ENCODE data around the gene SAMMSON. TPM values are rescaled to one million over a fixed set of nuclear protein-coding genes. Genes with fewer than 3 reads are reported as not detected.

Gene SAMMSON
- total and polyA plus RNA-seq, 9 of the 15 experiments (the other 6 are each of a cell fraction or from before 2014, with no cell fraction given), result 0.65 to 4.4 (median 1.9) TPM

DNA sequence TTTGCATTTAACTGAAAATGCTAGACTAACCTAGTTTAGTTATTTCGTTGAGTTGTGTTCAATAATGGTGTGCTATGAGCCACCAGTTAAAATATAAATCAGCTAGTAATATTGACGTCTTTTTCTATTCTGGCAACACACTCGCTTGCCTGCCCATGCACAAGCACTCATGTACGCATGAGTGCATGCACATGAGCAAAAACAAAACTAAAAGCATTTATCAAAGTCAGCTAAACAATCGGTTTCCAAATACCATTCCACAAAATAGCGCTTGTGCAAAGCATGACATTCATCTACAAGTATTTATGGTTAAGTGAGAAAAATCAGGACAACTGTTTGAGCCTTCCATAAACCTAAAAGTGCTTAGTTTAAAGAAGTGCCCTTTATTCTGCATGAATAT is 13.1 kb upstream of the SAMMSON start (continued):
- TF ChIP-seq, protein P1, sequence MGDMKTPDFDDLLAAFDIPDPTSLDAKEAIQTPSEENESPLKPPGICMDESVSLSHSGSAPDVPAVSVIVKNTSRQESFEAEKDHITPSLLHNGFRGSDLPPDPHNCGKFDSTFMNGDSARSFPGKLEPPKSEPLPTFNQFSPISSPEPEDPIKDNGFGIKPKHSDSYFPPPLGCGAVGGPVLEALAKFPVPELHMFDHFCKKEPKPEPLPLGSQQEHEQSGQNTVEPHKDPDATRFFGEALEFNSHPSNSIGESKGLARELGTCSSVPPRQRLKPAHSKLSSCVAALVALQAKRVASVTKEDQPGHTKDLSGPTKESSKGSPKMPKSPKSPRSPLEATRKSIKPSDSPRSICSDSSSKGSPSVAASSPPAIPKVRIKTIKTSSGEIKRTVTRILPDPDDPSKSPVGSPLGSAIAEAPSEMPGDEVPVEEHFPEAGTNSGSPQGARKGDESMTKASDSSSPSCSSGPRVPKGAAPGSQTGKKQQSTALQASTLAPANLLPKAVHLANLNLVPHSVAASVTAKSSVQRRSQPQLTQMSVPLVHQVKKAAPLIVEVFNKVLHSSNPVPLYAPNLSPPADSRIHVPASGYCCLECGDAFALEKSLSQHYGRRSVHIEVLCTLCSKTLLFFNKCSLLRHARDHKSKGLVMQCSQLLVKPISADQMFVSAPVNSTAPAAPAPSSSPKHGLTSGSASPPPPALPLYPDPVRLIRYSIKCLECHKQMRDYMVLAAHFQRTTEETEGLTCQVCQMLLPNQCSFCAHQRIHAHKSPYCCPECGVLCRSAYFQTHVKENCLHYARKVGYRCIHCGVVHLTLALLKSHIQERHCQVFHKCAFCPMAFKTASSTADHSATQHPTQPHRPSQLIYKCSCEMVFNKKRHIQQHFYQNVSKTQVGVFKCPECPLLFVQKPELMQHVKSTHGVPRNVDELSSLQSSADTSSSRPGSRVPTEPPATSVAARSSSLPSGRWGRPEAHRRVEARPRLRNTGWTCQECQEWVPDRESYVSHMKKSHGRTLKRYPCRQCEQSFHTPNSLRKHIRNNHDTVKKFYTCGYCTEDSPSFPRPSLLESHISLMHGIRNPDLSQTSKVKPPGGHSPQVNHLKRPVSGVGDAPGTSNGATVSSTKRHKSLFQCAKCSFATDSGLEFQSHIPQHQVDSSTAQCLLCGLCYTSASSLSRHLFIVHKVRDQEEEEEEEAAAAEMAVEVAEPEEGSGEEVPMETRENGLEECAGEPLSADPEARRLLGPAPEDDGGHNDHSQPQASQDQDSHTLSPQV (IDR thresholded peaks at IDR 0.05), result no peak
- no peak for TF ChIP-seq TEAD2 (tag; IDR thresholded peaks at IDR 0.05)
- no peak for TF ChIP-seq SMARCC2 (IDR thresholded peaks at IDR 0.05; ENCODE audit: low read depth)
- TF ChIP-seq NFE2L1 (tag; IDR thresholded peaks at IDR 0.05; ENCODE audit: borderline replicate concordance, low read depth), result no peak
- TF ChIP-seq POLR2B (IDR thresholded peaks at IDR 0.05; ENCODE audit: low read depth, partially characterized antibody), result no peak

DNA sequence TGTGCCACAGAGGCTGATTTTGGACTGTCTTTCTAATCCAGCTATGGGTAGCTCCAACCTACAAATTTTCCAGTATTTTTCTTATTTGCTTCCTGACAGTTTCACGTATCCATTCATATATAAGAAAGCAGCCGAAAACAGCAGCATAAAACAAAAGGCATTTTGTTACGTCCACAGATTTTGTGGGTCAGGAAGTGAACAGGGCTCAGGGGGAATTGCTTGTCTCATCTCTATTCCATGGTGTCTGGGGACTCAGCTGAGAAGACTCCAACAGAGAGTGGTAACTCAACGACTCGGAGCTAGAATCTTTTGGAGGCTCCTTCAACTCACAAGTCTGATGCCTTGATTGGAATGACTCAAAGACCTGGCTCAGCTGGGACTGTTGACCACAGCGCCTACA is 11.7 kb upstream of the SAMMSON start:
- intact Hi-C loops (cut with micrococcal nuclease), result no loop called here

More for the DNA sequence above, 11.7 kb upstream of the SAMMSON start:
- Histone ChIP-seq H3K27me3 (ENCODE audit: control insufficient read depth in 2 of 2, insufficient read depth in 2 of 2, low read length in 2 of 2) (peaks cover 5 to 11% of the 10 kb centered on the region in 2 experiments; a peak in 4 of 5 replicates), H3K9me1 (ENCODE audit: control insufficient read depth, insufficient read depth, low read length) (no peaks in the 10 kb centered on the region), H3K27ac (ENCODE audit: extremely low read depth, low read depth, low read length) (no peak overlapping the region), H3K79me2 (ENCODE audit: control insufficient read depth, insufficient read depth, low read length) (no peaks in the 10 kb centered on the region), H3K4me3 (no peak overlapping the region), H3K9ac (ENCODE audit: insufficient read depth in 1 of 2, low read depth in 2 of 2, low read length in 2 of 2) (no peak overlapping the region), H3K4me1 (replicated peaks in 1 of 2; ENCODE audit: control insufficient read depth in 2 of 2, insufficient read depth in 2 of 2, low read length in 2 of 2) (no peaks in the 10 kb centered on the region; a peak in 1 of 5 replicates), H3K9me3 (replicated peaks; ENCODE audit: control insufficient read depth, insufficient read depth, low read depth, low read length) (no peaks in the 10 kb centered on the region), H3K36me3 (ENCODE audit: control insufficient read depth, insufficient read depth, low read length) (no peaks in the 10 kb centered on the region), H4K20me1 (replicated peaks; ENCODE audit: control insufficient read depth, insufficient read depth, low read length) (no peaks in the 10 kb centered on the region), H2AFZ (ENCODE audit: low read depth, low read length) (no peak overlapping the region), H3K4me2 (ENCODE audit: insufficient read depth, low read length) (no peak overlapping the region)
- DNase-seq (ENCODE audit: extremely low read depth in 1 of 4, low spot score in 3 of 4) (no peak), ATAC-seq (no peak), FAIRE-seq (no peak)
- ChIA-PET POLR2A (no interaction called here), CTCF (ENCODE audit: low intra/inter-chr PET ratio) (no interaction called here)
- WGBS (ENCODE audit: insufficient coverage, low coverage, missing lambda C conversion rate), result 5% methylated on average over 6 of the region's 6 CpGs
- TF ChIP-seq, protein P2, sequence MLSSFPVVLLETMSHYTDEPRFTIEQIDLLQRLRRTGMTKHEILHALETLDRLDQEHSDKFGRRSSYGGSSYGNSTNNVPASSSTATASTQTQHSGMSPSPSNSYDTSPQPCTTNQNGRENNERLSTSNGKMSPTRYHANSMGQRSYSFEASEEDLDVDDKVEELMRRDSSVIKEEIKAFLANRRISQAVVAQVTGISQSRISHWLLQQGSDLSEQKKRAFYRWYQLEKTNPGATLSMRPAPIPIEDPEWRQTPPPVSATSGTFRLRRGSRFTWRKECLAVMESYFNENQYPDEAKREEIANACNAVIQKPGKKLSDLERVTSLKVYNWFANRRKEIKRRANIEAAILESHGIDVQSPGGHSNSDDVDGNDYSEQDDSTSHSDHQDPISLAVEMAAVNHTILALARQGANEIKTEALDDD (IDR thresholded peaks at IDR 0.05), result no peak
- BruUV-seq (replicated peaks), result no TSS peak
- in situ Hi-C loops (cut with MboI), result no loop called here

Data from K562 (cell line).